Mucosa of descending colon (tissue), 3 donors: ENCODE data around the gene DNAJA3. TPM values are rescaled to one million over a fixed set of nuclear protein-coding genes. Genes with fewer than 3 reads are reported as not detected.
"Not testable (repeated sequence)": the region's sequence is repeated elsewhere in the genome, so short reads cannot be mapped to it uniquely, and the experiment has no call there.

ENCODE experiments used
- ATAC-seq: fragments of 200-7000 bp; cut with Tn5 transposase; one replicate; pipeline ENCODE4 v1.9.1; 2020; ENCODE audit warnings: mild to moderate bottlenecking, moderate library complexity
- DNase-seq, 3 donors: peaks; one replicate each; pipeline ENCODE4 v3.0.0-alpha.2; 2020
- H3K36me3 ChIP-seq: fragments of 200-600 bp; one replicate; pipeline ENCODE4 v1.8.0; 2021; ENCODE audit warnings: low read depth, mild to moderate bottlenecking
- H3K4me1 ChIP-seq: fragments of 200-600 bp; one replicate; pipeline ENCODE4 v1.8.0; 2021; ENCODE audit warnings: low read depth, mild to moderate bottlenecking
- H3K4me3 ChIP-seq: fragments of 200-600 bp; one replicate; pipeline ENCODE4 v1.8.0; 2021; ENCODE audit warnings: mild to moderate bottlenecking
- H3K9me3 ChIP-seq: fragments of 200-600 bp; one replicate; pipeline ENCODE4 v1.8.0; 2021; ENCODE audit warnings: mild to moderate bottlenecking
- intact Hi-C, 2 donors: fragments of 100-400 bp; cut with DNase I in 1 of 2; cut with micrococcal nuclease in 1 of 2; formaldehyde crosslinking; loops; one replicate each; pipeline versions ENCODE4 v1.11.0 to v1.11.1; 2022; cut with DNase I, micrococcal nuclease
- total RNA-seq, 3 donors: library from RNA; stranded (reverse); fragmentation: NEBNext Ultra II Directional in 2 of 3; extraction: Animal tissue kit (Norgen Biotek cat#: 25700) in 2 of 3; gene quantifications; one replicate each; pipeline versions ENCODE4 v1.2.1 to v1.2.4, GENCODE V29; 2021 to 2023
- TF ChIP-seq, protein P1 (sequence below): fragments of 200-600 bp; IDR thresholded peaks from one replicate; pipeline ENCODE4 v1.8.0; 2022; ENCODE audit warnings: antibody characterized with exemption, mild to moderate bottlenecking
- donor health status: DM: no; HTN: no; CAD: no; lungs with moderate emphysema.
- donor health status: DM: no; HTN: no; CAD: no.
- donor health status: DM: no; HTN: yes; CAD: no.

DNAJA3 gene
- total RNA-seq, 3 donors from 2014 or later, result 47.0 to 58.3 (median 54.8) TPM

DNA sequence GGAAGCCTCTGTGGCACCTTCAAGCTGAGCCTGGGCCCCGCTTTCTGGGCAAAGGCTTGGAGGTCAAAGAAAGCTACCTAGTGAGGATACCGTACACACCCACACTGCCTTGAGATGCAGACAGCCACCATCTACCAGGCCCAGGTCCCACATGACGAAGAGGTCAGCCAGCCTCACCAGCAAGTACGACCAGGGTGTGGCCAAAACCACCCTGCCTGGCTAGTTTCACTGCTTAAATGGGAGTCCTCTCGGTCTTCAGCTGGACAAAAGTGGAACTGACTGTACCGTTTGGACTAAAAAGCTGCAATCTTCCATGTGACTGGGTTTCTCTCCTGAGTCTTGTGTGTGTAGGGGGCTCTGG lies 32.4 kb upstream of the DNAJA3 start:
- DNase-seq, result no peak
- intact Hi-C loops, result no loop called here

DNA sequence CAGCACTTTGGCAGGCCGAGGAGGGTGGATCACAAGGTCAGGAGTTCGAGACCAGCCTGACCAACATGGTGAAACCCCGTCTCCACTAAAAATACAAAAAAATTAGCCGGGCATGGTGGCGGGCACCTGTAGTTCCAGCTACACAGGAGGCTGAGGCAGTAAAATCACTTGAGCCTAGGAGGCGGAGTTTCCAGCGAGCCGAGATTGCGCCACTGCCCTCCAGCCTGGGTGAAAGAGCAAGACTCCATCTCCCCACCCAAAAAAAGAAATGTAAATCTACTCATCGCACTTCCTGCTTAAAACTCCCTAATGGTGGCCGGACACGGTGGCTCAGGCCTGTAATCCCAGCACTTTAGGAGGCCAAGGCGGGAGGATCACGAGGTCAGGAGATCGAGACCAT lies 31.8 kb upstream of the DNAJA3 start:
- H3K4me1 ChIP-seq, DNase-seq, H3K4me3 ChIP-seq, H3K36me3 ChIP-seq, intact Hi-C loops, H3K9me3 ChIP-seq, ATAC-seq: not testable (repeated sequence)

More for the DNA sequence above, 32.4 kb upstream of the DNAJA3 start:
- Histone ChIP-seq H3K36me3 (no peaks in the 10 kb centered on the region), H3K4me1 (no peaks in the 10 kb centered on the region), H3K4me3 (no peak overlapping the region), H3K9me3 (no peaks in the 10 kb centered on the region)
- TF ChIP-seq, protein P1, sequence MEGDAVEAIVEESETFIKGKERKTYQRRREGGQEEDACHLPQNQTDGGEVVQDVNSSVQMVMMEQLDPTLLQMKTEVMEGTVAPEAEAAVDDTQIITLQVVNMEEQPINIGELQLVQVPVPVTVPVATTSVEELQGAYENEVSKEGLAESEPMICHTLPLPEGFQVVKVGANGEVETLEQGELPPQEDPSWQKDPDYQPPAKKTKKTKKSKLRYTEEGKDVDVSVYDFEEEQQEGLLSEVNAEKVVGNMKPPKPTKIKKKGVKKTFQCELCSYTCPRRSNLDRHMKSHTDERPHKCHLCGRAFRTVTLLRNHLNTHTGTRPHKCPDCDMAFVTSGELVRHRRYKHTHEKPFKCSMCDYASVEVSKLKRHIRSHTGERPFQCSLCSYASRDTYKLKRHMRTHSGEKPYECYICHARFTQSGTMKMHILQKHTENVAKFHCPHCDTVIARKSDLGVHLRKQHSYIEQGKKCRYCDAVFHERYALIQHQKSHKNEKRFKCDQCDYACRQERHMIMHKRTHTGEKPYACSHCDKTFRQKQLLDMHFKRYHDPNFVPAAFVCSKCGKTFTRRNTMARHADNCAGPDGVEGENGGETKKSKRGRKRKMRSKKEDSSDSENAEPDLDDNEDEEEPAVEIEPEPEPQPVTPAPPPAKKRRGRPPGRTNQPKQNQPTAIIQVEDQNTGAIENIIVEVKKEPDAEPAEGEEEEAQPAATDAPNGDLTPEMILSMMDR, result no peak
- ATAC-seq, result no peak

DNA sequence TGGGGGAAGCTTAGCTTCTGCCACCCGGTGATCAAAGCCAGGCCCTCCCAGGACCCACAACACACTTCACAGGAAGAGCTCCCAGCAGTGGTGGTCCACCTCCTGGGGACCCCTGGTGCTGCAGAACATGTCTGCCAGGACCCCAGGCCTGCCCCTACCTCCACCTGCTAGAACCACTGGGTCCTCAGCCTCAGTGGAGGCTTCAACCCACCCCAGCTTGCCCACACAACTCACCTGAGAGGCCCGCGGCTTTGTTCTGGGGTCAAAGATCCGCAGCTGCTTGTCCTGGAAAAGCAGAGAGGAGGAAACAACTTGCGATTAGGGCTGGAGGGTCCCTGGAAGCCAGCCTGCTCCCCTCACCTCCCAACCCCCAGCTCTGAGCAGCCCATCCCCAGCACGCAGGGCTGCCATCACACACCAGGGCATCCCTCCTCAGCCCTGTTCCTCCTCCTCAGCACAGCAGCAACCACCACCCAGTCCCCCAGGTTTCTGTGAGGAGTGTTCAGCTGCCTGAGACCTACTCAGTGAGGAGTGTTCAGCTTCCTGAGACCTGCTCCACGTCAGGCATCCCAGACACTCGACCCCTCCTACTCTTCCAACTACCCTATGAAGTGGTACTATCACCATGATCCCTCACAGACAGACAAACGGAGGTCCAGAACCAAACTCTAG lies 30.5 kb upstream of the DNAJA3 start:
- Histone ChIP-seq H3K4me1 (no peaks in the 10 kb centered on the region), H3K4me3 (no peak overlapping the region), H3K36me3 (no peaks in the 10 kb centered on the region), H3K9me3 (no peaks in the 10 kb centered on the region)
- no peak for DNase-seq
- TF ChIP-seq, protein P1, result no peak
- ATAC-seq, result no peak
- intact Hi-C loops, result no loop called here

DNA sequence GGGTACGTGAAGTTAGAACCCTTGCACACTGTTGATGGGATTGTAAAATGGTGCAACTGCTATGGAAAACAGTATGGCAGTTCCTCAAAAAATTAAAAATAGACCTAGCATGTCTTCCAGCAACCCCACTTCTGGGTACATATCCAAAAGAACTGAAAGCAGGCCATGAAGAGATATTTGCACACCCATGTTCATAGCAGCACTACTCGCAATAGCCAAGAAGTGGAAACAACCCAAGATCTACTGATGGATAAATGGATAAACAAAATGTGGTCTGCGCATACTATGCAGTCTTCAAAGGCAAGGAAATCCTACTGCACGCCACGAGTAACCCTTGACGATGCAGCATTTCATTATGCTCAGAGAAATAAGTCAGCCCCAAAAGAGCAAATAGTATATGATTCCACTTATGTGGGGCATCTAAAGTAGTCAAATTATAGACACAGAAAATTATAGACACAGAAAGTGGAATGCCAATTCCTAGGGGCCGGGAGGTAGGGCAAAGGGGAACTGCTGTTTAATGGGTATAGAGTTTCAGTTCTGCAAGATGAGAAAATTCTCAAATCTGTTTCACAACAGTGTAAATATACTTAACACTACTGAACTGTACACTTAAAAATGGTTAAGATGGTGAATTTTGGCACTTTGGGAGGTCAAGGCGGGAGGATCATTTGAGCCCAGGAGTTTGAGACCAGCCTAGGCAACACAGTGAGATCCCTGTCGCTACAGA lies 26.5 kb upstream of the DNAJA3 start:
- Histone ChIP-seq H3K36me3 (no peaks in the 10 kb centered on the region), H3K4me3 (no peak overlapping the region), H3K9me3 (no peaks in the 10 kb centered on the region), H3K4me1 (no peaks in the 10 kb centered on the region)
- DNase-seq, result no peak
- ATAC-seq, result no peak
- intact Hi-C loops, result no loop called here
- TF ChIP-seq, protein P1, result no peak

DNA sequence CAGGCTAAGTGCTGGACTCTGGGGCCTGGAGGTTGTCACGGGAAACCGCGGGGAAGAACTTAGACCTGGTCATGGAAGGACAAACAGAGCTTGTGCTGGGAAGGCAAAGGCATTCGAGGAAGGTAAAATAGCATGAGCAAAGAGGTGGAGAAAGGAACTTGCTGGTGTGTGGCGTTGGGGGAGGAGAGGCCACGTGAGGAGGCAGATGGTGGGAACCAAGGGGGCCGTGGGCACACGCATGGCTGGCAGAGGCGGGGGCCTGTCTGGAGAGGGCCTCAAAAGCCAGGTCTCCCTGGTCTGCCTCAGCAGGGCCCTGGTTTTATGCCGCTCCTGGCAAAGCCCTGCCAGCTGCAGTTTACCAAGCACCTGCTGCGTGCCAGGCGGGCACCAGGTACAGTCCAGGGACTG lies 24.6 kb upstream of the DNAJA3 start:
- Histone ChIP-seq H3K9me3 (no peaks in the 10 kb centered on the region), H3K36me3 (no peaks in the 10 kb centered on the region), H3K4me1 (no peaks in the 10 kb centered on the region), H3K4me3 (no peak overlapping the region)
- no peak for DNase-seq
- TF ChIP-seq, protein P1, result no peak
- ATAC-seq, result no peak
- intact Hi-C loops, result loop anchor here (5.0 kb wide), 1 partner anchor 44 kb away; no protein-coding TSS in a partner anchor

DNA sequence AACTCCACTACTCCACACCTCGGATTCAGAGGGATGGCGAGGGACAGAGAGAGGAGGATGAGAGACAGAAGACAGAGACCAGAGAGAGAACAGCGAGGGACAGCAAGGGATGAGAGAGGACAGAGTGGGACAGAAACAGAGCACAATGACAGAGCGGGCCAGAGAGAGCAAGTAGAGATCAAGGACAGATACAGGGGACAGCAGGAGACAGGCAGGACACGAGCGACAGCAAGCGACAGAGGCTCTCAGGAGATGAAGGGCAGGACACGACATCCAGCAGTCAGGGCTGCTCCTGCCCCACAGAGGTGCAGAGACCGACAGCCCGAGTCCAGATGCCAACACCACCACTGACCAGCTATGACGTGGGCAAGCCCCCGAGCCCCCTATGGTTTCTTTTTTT lies 24.2 kb upstream of the DNAJA3 start:
- Histone ChIP-seq H3K36me3 (no peaks in the 10 kb centered on the region), H3K9me3 (no peaks in the 10 kb centered on the region), H3K4me3 (no peak overlapping the region), H3K4me1 (no peaks in the 10 kb centered on the region)
- intact Hi-C loops, result loop anchor here (5.0 kb wide), 1 partner anchor 44 kb away; no protein-coding TSS in a partner anchor
- DNase-seq (no peak), ATAC-seq (no peak)
- TF ChIP-seq, protein P1, result no peak
